Hippocampal formation (tissue), 2 donors: ENCODE results near the gene ZGLP1.

Experiments used
- DNase-seq, 2 donors: peaks; one replicate each; lab custom pipeline; 2025; lab: John Stamatoyannopoulos, UW

Gene ZGLP1

DNA sequence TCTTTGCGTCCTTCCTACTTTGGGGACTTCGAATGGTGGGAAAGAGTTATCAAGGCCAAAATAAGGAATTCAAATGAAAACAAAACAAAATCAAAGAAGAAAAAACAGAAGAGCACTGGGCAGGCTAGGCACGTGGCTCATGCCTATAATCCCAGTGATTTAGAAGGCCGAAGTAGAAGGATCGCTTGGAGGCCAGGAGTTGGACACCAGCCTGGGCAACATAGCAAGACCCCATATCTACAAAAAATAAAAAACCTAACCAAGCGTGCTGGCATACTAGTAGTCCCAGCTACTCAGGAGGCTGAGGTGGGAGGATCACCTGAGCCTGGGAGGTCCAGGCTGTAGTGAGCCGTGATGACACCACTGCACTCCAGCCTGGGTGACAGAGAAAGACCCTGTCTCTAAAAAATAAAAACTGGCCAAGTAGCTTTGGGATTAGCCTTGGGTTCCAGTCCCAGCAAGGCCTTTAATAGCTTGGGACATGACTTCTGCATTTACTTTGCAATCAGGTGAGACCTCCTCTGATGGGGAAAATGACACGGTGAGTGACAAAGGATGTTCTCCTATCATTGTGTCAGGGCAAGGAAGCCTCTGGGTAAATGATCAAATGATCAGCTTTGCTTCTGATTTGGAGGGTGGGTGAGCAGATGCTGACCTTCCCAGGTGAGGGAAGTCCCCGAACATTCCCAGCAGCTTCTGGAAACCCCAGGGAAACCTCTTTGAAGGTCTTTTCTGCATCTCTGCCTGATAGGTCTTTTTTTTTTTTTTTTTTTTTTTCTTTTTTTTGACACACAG, 31.6 kb downstream of the ZGLP1 start:
- DNase-seq = no peak

DNA sequence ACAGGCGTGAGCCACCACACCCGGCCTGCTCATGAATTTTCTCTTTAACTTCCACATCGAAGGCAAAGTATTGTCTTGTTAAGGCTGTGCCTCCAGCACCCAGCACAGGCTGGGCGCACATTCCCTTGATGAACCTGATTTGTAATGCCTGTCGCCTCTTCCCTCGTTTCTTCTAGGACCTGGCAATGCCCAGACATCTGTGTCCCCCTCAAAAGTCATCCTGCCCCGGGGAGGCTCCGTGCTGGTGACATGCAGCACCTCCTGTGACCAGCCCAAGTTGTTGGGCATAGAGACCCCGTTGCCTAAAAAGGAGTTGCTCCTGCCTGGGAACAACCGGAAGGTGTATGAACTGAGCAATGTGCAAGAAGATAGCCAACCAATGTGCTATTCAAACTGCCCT, 35.0 kb downstream of the ZGLP1 start:
- DNase-seq = no peak

DNA sequence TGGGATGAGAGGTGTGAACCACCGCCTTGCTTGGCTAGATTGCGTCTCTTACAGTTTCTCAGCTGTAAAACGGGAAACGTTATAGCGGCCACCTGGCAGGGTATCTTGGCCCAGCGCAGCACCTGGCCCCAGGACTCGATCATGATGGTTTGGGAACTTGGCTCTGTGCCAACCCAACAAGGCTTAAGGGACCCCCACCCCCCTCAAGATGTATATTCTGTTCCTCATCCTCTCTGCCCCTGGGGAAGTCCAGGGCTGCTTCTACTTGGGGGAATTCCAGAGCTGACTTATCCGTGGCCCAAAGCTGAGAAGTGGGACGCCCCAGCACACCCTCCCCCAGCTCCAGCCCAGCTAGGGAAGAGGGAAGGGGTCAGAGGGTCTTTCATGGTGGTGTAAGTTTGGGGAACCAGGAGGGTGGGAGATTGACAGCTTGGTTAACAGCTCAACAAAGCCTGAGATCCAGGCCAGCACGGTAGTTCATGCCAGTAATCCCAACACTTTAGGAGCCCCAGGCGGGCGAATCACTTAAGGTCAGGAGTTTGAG, 38.0 kb downstream of the ZGLP1 start:
- DNase-seq = no peak

DNA sequence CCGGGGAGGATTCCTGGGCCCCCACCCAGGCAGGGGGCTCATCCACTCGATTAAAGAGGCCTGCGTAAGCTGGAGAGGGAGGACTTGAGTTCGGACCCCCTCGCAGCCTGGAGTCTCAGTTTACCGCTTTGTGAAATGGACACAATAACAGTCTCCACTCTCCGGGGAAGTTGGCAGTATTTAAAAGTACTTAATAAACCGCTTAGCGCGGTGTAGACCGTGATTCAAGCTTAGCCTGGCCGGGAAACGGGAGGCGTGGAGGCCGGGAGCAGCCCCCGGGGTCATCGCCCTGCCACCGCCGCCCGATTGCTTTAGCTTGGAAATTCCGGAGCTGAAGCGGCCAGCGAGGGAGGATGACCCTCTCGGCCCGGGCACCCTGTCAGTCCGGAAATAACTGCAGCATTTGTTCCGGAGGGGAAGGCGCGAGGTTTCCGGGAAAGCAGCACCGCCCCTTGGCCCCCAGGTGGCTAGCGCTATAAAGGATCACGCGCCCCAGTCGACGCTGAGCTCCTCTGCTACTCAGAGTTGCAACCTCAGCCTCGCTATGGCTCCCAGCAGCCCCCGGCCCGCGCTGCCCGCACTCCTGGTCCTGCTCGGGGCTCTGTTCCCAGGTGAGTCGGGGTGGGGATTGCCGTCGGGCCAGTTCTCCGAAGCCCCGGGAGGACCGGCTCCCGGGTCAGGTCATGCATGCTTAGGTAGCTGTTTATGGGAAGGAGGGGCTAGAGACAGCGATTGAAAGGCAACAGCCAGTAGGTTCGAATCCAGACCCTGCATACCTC, 38.8 kb downstream of the ZGLP1 start, which contains the start of gene ICAM1:
Gene ICAM1, plus strand, starts transcription at position 505 of the 779 bp plus-strand sequence. Its CDS starts 40 bp downstream, at position 545.
- peak in 1 of 2 donors; percentile 47 for DNase-seq

DNA sequence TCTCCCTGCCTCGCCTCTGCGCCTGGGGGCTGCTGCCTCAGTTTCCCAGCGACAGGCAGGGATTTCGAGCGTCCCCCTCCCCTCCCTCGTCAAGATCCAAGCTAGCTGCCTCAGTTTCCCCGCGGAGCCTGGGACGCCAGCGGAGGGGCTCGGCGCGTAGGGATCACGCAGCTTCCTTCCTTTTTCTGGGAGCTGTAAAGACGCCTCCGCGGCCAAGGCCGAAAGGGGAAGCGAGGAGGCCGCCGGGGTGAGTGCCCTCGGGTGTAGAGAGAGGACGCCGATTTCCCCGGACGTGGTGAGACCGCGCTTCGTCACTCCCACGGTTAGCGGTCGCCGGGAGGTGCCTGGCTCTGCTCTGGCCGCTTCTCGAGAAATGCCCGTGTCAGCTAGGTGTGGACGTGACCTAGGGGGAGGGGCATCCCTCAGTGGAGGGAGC, 39.4 kb downstream of the ZGLP1 start:
- peak in 1 of 2 donors; percentile 12 for DNase-seq

DNA sequence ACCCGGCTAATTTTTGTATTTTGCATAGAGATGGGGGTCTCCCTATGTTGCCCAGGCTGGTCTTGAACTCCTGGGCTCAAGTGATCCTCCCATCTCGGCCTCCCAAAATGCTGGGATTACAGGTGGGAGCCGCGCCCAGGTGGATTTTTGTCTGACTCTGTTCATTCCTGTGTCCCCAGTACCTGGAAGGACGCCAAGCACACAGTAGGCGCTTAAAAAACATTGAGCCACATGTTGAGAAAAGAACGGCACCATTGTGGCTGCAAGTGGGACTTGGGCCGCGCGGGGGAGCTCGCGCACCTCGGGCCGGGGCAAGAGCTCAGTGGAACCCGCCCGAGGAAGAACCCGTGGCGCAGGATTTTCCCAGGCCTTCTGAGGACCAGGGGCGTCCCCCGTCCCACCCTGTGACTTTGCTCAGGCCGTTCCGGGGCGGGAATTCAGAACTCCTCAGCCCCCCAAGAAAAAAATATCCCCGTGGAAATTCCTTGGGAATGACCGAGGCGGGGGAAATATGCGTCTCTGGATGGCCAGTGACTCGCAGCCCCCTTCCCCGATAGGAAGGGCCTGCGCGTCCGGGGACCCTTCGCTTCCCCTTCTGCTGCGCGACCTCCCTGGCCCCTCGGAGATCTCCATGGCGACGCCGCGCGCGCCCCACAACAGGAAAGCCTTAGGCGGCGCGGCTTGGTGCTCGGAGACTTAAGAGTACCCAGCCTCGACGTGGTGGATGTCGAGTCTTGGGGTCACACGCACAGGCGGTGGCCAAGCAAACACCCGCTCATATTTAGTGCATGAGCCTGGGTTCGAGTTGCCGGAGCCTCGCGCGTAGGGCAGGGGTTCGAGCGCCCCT, 40.1 kb downstream of the ZGLP1 start:
- peak; percentile 40 to 48 for DNase-seq

DNA sequence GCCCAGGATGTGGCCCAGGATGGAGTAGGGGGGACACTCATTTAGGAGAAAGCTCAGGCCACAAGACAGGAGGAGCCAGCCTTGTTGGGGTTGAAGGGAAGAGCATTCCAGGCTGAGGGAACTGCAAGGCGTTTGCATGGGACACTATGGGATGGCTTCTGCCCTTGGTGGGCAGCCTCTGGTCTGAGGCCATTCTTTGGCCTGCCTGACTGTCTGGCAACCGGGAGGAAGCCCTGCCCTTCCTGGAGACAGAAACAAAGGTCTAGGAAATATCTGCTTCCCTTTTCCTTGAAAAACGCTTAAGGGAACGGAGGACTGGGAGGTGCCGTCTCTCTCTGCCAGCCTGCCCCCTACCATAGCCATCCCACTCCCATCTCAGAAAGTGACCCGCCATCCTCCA, 41.5 kb downstream of the ZGLP1 start:
- no peak for DNase-seq

DNA sequence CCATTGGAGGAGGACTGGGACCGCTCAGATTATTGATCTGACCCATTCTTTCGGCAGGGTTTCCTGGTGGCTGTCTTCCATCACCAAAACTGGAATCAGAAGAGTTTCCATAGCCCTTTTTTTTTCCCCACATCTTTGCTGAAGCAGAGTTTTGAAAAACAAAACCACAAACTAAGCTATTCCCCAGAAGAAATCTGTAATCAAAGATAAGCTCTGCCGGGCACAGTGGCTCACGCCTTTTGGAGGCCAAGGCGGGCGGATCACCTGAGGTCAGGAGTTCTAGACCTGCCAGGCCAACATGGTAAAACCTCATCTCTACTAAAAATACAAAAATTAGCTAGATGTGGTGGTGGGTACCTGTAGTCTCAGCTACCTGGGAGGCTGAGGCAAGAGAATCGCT, 42.9 kb downstream of the ZGLP1 start:
- no peak for DNase-seq

DNA sequence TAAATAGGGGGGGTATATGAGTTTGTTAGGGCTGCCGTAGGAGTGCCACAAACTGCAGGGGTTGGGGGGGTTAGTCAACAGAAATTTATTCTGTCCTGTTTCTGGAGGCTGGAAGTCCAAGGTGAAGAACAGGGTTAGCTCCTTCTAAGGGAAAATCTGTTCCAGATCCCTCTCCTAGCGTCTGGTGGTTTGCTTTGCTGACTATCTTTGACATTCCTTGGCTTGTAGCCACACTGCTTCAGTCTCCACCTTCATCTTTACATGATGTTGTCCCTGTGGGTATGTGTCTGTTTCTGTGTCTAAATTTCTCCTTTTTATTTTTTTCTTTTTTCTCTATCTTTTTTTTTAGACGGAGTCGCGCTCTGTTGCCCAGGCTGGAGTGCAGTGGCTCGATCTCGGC, 46.8 kb downstream of the ZGLP1 start:
- DNase-seq = no peak

DNA sequence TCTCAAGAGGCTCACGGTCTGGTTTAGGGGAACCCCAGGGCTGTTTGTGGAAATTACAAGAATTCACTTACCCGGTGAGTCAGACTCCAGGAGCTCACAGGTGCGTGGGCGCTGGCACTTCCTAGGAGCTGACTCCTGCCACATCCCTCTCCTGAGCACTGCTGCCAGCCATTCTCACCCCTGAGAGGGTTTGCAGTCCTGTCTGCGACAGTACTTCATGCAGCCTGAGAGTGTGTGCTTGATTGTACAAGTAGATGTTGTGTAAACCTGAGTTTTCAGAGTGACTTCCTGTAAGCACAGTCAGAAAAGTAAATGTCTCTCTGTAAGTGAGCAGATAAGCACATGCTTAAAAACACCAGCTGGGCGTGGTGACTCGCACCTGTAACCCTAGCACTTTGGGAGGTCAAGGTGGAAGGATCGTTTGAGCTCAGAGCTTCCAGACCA, 49.5 kb downstream of the ZGLP1 start:
- DNase-seq = no peak

DNA sequence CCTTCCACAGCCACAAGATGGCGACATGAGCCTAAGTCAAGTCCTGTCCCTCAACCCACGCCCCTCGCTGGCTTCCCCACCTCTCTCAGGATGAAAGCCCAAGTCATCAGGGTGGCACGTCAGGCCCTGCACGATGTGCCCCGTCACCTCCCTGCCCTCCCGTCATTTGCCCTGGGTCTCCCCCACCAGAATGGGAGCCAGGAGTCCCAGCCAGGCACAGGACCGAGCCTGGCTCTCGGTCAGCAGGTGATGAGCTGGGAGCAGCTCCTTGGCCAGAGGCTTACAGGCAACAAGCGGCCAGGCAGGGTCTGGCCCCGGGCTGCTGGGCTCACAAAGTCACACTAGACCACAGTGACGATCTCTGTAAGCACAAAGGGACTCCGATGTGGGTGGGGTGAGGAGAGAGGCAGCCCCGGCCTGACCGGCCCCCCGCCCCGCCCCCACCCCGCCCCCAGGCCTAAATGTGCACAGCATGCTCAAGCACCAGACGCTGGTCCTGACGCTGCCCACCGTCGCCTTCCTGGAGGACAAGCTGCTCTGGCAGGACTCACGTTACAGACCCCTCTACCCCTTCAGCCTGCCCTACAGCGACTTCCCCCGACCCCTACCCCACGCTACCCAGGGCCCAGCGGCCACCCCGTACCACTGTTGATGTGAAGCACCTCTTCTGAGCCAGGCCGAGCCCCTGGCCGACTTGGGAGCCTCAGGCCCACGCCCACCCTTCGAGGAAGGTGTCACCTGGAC, 50.3 kb downstream of the ZGLP1 start:
- DNase-seq = peak; percentile 38 to 57

DNA sequence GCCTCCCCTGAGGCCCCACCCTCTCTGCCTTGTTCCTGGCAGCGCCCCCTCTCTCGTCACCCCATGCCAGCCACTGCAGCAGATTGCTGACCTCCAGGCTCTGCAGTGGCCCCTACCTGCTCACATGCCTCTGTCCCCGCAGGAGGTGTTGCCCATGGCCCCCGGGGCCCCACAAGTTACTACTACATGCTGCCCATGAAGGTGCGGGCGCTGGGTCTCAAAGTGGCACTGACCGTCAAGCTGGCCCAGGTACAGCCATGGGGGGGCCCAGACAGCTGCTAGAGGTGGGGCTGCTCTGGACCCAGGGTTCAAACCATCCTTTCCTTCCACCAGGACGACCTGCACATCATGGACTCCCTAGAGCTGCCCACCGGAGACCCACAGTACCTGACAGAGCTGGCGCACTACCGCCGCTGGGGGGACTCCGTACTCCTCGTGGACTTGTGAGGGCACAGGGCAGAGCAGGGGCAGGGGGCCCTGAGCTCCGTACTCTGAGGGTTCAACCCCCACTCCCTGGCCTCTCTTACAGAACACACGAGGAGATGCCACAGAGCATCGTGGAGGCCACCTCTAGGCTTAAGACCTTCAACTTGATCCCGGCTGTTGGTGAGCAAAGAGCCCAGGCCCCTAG, 51.4 kb downstream of the ZGLP1 start:
- no peak for DNase-seq

DNA sequence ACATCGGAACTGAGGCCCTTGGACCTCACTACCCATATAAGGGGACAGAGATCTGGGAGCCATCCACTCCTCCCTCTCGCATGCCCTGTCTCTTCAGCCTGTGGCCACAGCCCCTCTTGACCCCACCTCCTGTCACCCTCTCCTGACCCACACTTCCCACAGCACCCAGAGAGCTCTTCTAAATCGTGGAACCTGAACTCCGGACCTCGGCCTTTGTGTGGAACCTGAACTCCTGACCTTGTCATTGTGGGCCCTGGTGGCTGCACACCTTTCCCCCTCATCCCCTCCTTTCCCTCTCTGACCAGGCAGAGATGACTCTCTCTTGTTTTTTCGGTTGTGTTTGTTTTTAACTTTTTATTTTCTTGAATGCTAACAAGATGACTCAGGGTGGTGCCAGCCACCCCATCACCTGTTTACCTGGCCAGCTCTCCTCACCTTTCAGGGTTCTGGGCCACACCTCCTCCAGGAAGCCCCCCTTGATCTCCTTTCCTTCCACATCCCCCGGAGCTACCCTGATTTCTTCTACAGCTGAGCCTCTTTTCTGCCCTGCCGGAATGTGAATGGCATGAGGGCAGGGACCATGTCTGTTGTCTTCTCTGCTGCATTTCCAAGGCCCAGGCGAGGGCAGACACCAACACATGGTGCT, 52.5 kb downstream of the ZGLP1 start:
- no peak for DNase-seq

DNA sequence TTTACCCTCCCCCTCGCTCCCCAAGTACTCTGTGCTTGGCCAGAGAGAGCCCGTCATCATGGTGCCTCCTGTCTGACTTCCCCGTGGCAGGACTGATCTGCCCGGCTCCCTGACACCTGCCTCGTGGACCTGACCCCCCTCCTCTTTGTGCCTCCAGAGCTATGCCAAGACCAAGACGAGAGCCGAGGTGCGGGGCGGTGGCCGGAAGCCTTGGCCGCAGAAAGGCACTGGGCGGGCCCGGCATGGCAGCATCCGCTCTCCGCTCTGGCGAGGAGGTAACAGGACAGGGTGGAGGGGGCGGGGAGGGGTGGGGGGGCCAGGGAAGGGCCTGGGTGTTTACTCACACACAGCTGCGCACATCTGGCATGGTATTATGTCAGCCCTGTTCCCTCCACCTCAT, 53.1 kb downstream of the ZGLP1 start:
- no peak for DNase-seq

DNA sequence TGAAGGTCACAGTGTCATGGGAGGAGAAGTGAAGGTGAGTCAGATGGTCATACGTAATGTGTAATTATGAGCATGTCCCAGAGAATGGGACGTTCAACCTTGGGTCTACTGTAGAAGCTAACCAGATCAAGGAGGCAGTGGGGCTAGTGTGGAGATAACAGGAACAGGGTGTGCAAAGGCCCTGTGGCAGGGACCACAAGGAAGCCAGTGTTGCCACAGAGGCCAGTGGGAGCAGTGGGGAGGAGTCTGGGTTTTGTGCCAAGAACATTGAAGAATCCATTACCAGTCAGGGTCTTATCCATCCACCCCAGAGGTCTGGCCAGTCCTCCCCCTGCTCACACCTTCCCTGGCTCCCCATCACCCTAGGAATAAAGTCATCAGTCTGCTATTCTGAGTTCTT, 54.3 kb downstream of the ZGLP1 start:
- DNase-seq = no peak
